T47D (cell line): ENCODE measurements around the gene USP21.
A peak's percentile ranks its signal among the peaks of the same experiment; 100 is the strongest.

Experiments
- DNase-seq, 2 experiments: peaks; one replicate each; pipeline versions ENCODE4 v3.0.0 to v3.0.0-alpha.2; 2011 to 2012; ENCODE audit warnings: low read depth in 1 of 2, low spot score in 1 of 2
- JUND ChIP-seq: IDR thresholded peaks from 2 replicates; pipeline ENCODE4 v1.6.1; 2012; ENCODE audit warnings: low read depth
- in situ Hi-C: cut with HindIII; loops from 2 replicates; pipeline ENCODE4 v1.10.0; 2016; ENCODE audit warnings: low sequenced_read_pairs, low pct_unique_long_range_greater_than_20kb

USP21 gene

GRCh38 chr1:161145832-161146231, 13.5 kb upstream of the USP21 start:
- DNase-seq, result no peak
- TF ChIP-seq JUND, result no peak
- in situ Hi-C loops, result no loop called here

GRCh38 chr1:161153176-161153575, 6.1 kb upstream of the USP21 start:
- in situ Hi-C loops, result no loop called here
- DNase-seq, result no peak
- TF ChIP-seq JUND, result no peak

GRCh38 chr1:161153682-161154337, 5.5 kb upstream of the USP21 start, which contains the start of gene UFC1:
UFC1 (plus strand) TSS chr1:161153978; CDS start chr1:161153998, 20 bp downstream.
- 0 out of 2 replicates have a peak, but pooled peaks have one; percentile 25 for TF ChIP-seq JUND
- in situ Hi-C loops, result no loop called here
- DNase-seq, result peak; percentile 71 to 95

GRCh38 chr1:161157867-161158266, 1.4 kb upstream of the USP21 start:
- in situ Hi-C loops, result no loop called here
- no peak for TF ChIP-seq JUND
- DNase-seq, result no peak

- DNase-seq, result no peak
- in situ Hi-C loops, result no loop called here
- no peak for TF ChIP-seq JUND
Measured at GRCh38 chr1:161158316-161159010, 837 bp upstream of the USP21 start.

GRCh38 chr1:161159913-161160243, 578 bp downstream of the USP21 start:
- in situ Hi-C loops, result no loop called here
- DNase-seq, result no peak
- TF ChIP-seq JUND, result no peak

GRCh38 chr1:161160671-161161145, 1.4 kb downstream of the USP21 start:
- in situ Hi-C loops, result no loop called here

GRCh38 chr1:161161652-161162051, 2.4 kb downstream of the USP21 start:
- DNase-seq, result no peak
- no peak for TF ChIP-seq JUND
- in situ Hi-C loops, result no loop called here

More at GRCh38 chr1:161160671-161161145, 1.4 kb downstream of the USP21 start:
- no peak for TF ChIP-seq JUND
- DNase-seq, result no peak

- in situ Hi-C loops, result no loop called here
- TF ChIP-seq JUND, result no peak
- DNase-seq, result no peak
Measured at GRCh38 chr1:161162052-161162451, 2.8 kb downstream of the USP21 start.

- no peak for TF ChIP-seq JUND
- in situ Hi-C loops, result no loop called here
- no peak for DNase-seq
Measured at GRCh38 chr1:161162806-161163205, 3.5 kb downstream of the USP21 start.

GRCh38 chr1:161163793-161164192, 4.5 kb downstream of the USP21 start:
- TF ChIP-seq JUND, result no peak
- in situ Hi-C loops, result no loop called here
- no peak for DNase-seq

- no peak for DNase-seq
- in situ Hi-C loops, result no loop called here
- no peak for TF ChIP-seq JUND
Measured at GRCh38 chr1:161164901-161165610, 5.8 kb downstream of the USP21 start.
